Measurements from ENCODE around the gene MAP1S.

MAP1S gene

DNA sequence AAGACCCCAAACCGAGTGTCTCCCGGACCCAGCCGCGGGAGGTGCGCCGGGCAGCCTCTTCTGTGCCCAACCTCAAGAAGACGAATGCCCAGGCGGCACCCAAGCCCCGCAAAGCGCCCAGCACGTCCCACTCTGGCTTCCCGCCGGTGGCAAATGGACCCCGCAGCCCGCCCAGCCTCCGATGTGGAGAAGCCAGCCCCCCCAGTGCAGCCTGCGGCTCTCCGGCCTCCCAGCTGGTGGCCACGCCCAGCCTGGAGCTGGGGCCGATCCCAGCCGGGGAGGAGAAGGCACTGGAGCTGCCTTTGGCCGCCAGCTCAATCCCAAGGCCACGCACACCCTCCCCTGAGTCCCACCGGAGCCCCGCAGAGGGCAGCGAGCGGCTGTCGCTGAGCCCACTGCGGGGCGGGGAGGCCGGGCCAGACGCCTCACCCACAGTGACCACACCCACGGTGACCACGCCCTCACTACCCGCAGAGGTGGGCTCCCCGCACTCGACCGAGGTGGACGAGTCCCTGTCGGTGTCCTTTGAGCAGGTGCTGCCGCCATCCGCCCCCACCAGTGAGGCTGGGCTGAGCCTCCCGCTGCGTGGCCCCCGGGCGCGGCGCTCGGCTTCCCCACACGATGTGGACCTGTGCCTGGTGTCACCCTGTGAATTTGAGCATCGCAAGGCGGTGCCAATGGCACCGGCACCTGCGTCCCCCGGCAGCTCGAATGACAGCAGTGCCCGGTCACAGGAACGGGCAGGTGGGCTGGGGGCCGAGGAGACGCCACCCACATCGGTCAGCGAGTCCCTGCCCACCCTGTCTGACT lies 7.9 kb downstream of the MAP1S start:
- TF ChIP-seq, protein P1, sequence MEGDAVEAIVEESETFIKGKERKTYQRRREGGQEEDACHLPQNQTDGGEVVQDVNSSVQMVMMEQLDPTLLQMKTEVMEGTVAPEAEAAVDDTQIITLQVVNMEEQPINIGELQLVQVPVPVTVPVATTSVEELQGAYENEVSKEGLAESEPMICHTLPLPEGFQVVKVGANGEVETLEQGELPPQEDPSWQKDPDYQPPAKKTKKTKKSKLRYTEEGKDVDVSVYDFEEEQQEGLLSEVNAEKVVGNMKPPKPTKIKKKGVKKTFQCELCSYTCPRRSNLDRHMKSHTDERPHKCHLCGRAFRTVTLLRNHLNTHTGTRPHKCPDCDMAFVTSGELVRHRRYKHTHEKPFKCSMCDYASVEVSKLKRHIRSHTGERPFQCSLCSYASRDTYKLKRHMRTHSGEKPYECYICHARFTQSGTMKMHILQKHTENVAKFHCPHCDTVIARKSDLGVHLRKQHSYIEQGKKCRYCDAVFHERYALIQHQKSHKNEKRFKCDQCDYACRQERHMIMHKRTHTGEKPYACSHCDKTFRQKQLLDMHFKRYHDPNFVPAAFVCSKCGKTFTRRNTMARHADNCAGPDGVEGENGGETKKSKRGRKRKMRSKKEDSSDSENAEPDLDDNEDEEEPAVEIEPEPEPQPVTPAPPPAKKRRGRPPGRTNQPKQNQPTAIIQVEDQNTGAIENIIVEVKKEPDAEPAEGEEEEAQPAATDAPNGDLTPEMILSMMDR (IDR thresholded peaks at IDR 0.05; ENCODE audit: low read depth, low read length) = no peak

DNA sequence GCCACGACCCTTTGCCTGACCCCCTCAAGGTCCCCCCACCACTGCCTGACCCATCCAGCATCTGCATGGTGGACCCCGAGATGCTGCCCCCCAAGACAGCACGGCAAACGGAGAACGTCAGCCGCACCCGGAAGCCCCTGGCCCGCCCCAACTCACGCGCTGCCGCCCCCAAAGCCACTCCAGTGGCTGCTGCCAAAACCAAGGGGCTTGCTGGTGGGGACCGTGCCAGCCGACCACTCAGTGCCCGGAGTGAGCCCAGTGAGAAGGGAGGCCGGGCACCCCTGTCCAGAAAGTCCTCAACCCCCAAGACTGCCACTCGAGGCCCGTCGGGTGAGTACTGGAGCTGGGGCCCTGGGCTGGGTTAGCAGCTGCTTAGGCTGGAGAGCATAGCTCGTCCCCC lies 8.6 kb downstream of the MAP1S start:
- DNase-seq (ENCODE audit: extremely low read depth, low read depth) = no peak
- TF ChIP-seq, protein P1 (IDR thresholded peaks at IDR 0.05; ENCODE audit: low read depth, low read length) = no peak

More for the DNA sequence above, 7.9 kb downstream of the MAP1S start:
- no peak for DNase-seq (ENCODE audit: extremely low read depth, low read depth)

DNA sequence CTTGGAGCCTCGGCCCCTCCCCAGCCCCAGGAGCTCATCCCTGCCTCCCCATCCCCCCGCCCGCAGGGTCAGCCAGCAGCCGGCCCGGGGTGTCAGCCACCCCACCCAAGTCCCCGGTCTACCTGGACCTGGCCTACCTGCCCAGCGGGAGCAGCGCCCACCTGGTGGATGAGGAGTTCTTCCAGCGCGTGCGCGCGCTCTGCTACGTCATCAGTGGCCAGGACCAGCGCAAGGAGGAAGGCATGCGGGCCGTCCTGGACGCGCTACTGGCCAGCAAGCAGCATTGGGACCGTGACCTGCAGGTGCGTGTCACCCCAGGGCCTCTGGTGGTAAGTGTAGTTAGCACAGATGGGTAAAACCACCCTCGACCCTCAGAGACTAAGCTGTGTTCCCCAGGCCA lies 13.8 kb downstream of the MAP1S start:
- DNase-seq (ENCODE audit: extremely low read depth, low read depth) = no peak
- TF ChIP-seq, protein P1 (IDR thresholded peaks at IDR 0.05; ENCODE audit: low read depth, low read length) = no peak

DNA sequence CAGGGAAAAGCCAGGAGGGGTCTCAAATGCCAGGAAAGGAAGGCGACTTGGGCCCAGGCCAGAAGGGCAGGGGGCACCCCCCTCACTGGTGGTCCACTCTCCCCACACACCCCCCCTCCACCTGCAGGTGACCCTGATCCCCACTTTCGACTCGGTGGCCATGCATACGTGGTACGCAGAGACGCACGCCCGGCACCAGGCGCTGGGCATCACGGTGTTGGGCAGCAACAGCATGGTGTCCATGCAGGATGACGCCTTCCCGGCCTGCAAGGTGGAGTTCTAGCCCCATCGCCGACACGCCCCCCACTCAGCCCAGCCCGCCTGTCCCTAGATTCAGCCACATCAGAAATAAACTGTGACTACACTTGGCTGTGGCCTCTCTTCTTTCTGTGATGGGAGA lies 14.9 kb downstream of the MAP1S start:
- TF ChIP-seq, protein P1 (IDR thresholded peaks at IDR 0.05; ENCODE audit: low read depth, low read length) = no peak
- no peak for DNase-seq (ENCODE audit: extremely low read depth, low read depth)

DNA sequence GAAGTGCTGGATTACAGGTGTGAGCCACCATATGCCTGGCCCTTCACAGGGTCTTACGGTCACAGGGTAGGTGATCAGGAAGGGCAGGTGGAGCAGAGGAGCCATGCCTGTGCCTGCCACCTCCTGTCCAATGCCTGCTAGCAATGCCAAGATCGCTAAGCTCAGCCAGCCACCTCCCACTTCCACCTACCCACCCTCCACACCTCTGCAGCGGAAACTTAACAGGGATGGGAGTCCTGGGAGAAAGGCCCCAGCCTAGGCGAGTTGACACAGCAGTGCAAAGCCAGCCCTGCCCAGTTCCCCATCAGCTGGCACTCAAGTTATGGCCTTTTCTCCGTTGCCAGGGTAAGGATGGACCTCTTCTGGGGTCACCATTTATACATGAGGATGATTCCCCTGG lies 16.1 kb downstream of the MAP1S start:
- TF ChIP-seq, protein P1 (IDR thresholded peaks at IDR 0.05; ENCODE audit: low read depth, low read length) = no peak
- DNase-seq (ENCODE audit: extremely low read depth, low read depth) = no peak

DNA sequence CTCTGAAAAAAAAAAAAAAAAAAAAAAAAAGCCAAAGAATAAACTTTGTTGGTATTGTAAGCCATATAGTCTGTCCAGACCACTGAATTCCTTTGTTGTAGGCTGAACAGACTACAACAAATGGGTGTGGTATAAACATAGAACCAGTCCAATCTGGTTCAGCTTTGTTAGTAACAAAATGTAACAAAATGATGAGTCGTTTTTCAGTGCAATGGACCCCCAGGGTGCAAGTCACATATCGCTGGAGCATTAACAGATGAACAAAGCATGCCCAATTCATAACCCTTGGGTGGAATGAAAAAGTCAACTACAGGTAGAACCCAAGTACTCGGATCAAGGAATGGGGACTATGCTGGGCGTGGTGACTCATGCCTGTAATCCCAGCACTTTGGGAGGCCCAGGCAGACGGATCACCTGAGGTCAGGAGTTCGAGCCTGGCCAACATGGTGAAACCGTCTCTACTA lies 18.4 kb downstream of the MAP1S start:
- DNase-seq (ENCODE audit: extremely low read depth, low read depth) = no peak
- TF ChIP-seq, protein P1 (IDR thresholded peaks at IDR 0.05; ENCODE audit: low read depth, low read length) = no peak

DNA sequence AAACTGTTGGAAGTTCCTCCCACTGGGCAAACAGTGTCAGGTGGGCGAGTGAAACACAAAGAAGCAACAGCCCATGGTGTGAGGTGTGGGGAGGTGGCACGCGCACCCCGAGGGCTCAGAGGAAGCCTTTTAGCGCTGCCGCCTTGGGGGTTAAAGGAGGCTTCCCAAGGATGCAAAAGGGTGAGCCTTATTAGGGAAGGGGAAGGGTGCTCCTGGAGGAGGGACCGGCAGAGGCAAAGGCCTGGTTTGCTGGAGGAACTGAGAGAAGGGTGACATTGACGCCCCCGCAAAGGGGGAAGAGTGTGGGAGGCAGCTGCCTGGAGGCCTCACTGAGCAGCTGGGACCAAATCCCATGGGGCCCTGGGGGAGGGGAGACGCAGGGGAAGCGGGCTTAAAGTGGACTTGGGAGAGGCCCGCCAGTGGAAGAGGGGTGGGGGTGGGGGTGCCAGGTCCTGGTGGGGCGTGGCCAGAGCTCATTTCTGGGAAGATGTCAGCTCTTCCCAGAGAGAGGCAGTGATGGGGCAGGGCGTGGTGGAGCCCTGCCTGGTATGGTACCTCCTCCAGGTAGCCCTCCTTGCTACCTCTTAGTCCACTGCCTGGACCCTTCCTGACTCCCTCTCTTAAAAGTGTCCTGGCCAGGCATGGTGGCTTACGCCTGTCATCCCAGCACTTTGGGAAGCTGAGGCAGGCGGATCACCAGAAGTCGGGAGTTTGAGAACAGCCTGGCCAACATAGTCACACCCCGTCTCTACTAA lies 20.0 kb downstream of the MAP1S start:
- TF ChIP-seq, protein P1 (IDR thresholded peaks at IDR 0.05; ENCODE audit: low read depth, low read length) = no peak
- no peak for DNase-seq (ENCODE audit: extremely low read depth, low read depth)
